ENCODE results near the gene CDC42SE1.
A peak's percentile ranks its signal among the peaks of the same experiment; 100 is the strongest.
"Not testable (repeated sequence)": the region's sequence is repeated elsewhere in the genome, so short reads cannot be mapped to it uniquely, and the experiment has no call there.

CDC42SE1 gene

GRCh38 chr1:151059109-151060006 is at the start of gene CDC42SE1:
Gene CDC42SE1 (minus strand): TSS chr1:151059622. CDS start chr1:151055730, 3,892 bp downstream.
- peak; percentile 91 for DNase-seq (ENCODE audit: low spot score)

- no peak for DNase-seq (ENCODE audit: low spot score)
Measured at GRCh38 chr1:151108331-151108730, 48.9 kb upstream of the CDC42SE1 start.

GRCh38 chr1:151106894-151107293 is 47.5 kb upstream of the CDC42SE1 start:
- DNase-seq (ENCODE audit: low spot score), result no peak

GRCh38 chr1:151104630-151105029 is 45.2 kb upstream of the CDC42SE1 start:
- no peak for DNase-seq (ENCODE audit: low spot score)

- no peak for DNase-seq (ENCODE audit: low spot score)
Measured at GRCh38 chr1:151098126-151098525, 38.7 kb upstream of the CDC42SE1 start.

GRCh38 chr1:151097426-151097825 is 38.0 kb upstream of the CDC42SE1 start:
- DNase-seq (ENCODE audit: low spot score), result not testable (repeated sequence)

GRCh38 chr1:151085953-151086559 is 26.6 kb upstream of the CDC42SE1 start:
- DNase-seq (ENCODE audit: low spot score), result no peak

- no peak for DNase-seq (ENCODE audit: low spot score)
Measured at GRCh38 chr1:151072224-151072623, 12.8 kb upstream of the CDC42SE1 start.

GRCh38 chr1:151070474-151071276 is 11.3 kb upstream of the CDC42SE1 start, which contains the start of gene GABPB2:
Gene GABPB2 (plus strand): TSS chr1:151070761. CDS start chr1:151088190, 17,429 bp downstream.
- DNase-seq (ENCODE audit: low spot score), result peak; percentile 94

GRCh38 chr1:151069103-151069486 is 9.7 kb upstream of the CDC42SE1 start:
- no peak for DNase-seq (ENCODE audit: low spot score)

GRCh38 chr1:151067185-151067584 is 7.8 kb upstream of the CDC42SE1 start:
- no peak for DNase-seq (ENCODE audit: low spot score)

- no peak for DNase-seq (ENCODE audit: low spot score)
Measured at GRCh38 chr1:151065089-151065645, 5.7 kb upstream of the CDC42SE1 start.

- no peak for DNase-seq (ENCODE audit: low spot score)
Measured at GRCh38 chr1:151062741-151063371, 3.4 kb upstream of the CDC42SE1 start.

GRCh38 chr1:151061704-151062103 is 2.3 kb upstream of the CDC42SE1 start:
- DNase-seq (ENCODE audit: low spot score), result no peak

- DNase-seq (ENCODE audit: low spot score), result peak; percentile 29
Measured at GRCh38 chr1:151060657-151061421, 1.4 kb upstream of the CDC42SE1 start.

GRCh38 chr1:151060007-151060656 is 710 bp upstream of the CDC42SE1 start, which contains the start of gene MLLT11:
Gene MLLT11 (plus strand): TSS chr1:151060397. CDS start chr1:151067225, 6,828 bp downstream.
- DNase-seq (ENCODE audit: low spot score), result peak; percentile 87

GRCh38 chr1:151058692-151059091 is 730 bp downstream of the CDC42SE1 start:
- no peak for DNase-seq (ENCODE audit: low spot score)

- DNase-seq (ENCODE audit: low spot score), result no peak
Measured at GRCh38 chr1:151056149-151056548, 3.3 kb downstream of the CDC42SE1 start.

- no peak for DNase-seq (ENCODE audit: low spot score)
Measured at GRCh38 chr1:151055581-151055980, 3.8 kb downstream of the CDC42SE1 start.

- DNase-seq (ENCODE audit: low spot score), result no peak
Measured at GRCh38 chr1:151054971-151055547, 4.4 kb downstream of the CDC42SE1 start.

All from Ammon's horn (tissue), 1 donor.